Neural cell (in vitro differentiated cells): ENCODE results near the gene POLR1B. TPM values are rescaled to one million over a fixed set of nuclear protein-coding genes. Genes with fewer than 3 reads are reported as not detected.

Source experiments
- H2AFZ ChIP-seq: fragments of 200-600, 300-800 bp; sonication (generic), shearing (Covaris generic); 2 replicates; pipeline ENCODE4 v1.6.0; 2014; ENCODE audit warnings: low read depth, mild to moderate bottlenecking, antibody characterized with exemption, low read length, moderate library complexity
- H3F3A ChIP-seq: fragments of 200-600 bp; shearing (Covaris generic); 2 replicates; pipeline ENCODE4 v1.6.1; 2016; ENCODE audit warnings: mild to moderate bottlenecking, moderate library complexity, mixed read lengths, antibody characterized with exemption, low read length; ENCODE audit not compliant: insufficient read depth, poor library complexity, severe bottlenecking
- H3K27ac ChIP-seq: fragments of 200-600, 300-800 bp; sonication (generic), shearing (Covaris generic); 2 replicates; pipeline ENCODE4 v1.5.1; 2014; ENCODE audit warnings: mild to moderate bottlenecking, low read length, moderate library complexity
- H3K27me3 ChIP-seq: fragments of 300-800, 200-600 bp; sonication (generic), shearing (Covaris generic); 2 replicates; pipeline ENCODE4 v1.6.0; 2014; ENCODE audit warnings: mild to moderate bottlenecking, low read depth, low read length, moderate library complexity; ENCODE audit not compliant: insufficient read depth
- H3K36me3 ChIP-seq: fragments of 300-800, 200-600 bp; sonication (generic), shearing (Covaris generic); 2 replicates; pipeline ENCODE4 v1.5.1; 2014; ENCODE audit warnings: mild to moderate bottlenecking, antibody characterized with exemption, low read length, moderate library complexity; ENCODE audit not compliant: insufficient read depth
- H3K4me2 ChIP-seq: fragments of 300-800, 200-600 bp; sonication (generic), shearing (Covaris generic); 2 replicates; pipeline ENCODE4 v1.6.0; 2014; ENCODE audit warnings: mild to moderate bottlenecking, low read length
- H3K4me3 ChIP-seq: fragments of 300-800, 200-600 bp; sonication (generic), shearing (Covaris generic); 2 replicates; pipeline ENCODE4 v1.5.1; 2014; ENCODE audit warnings: mild to moderate bottlenecking, low read length, moderate library complexity
- H3K79me2 ChIP-seq: fragments of 200-600 bp; shearing (Covaris generic); replicated peaks from 2 replicates; pipeline ENCODE4 v1.6.0; 2014; ENCODE audit warnings: mild to moderate bottlenecking, low read length, moderate library complexity; ENCODE audit not compliant: insufficient read depth
- H3K9ac ChIP-seq: fragments of 300-800, 200-600 bp; sonication (generic), shearing (Covaris generic); 2 replicates; pipeline ENCODE4 v1.6.1; 2016; ENCODE audit warnings: mild to moderate bottlenecking, low read length, mixed read lengths
- H3K9me2 ChIP-seq: fragments of 200-600 bp; shearing (Covaris generic); 2 replicates; pipeline ENCODE4 v1.6.1; 2016; ENCODE audit warnings: mild to moderate bottlenecking, low read length, mixed read lengths; ENCODE audit not compliant: insufficient read depth
- H3K9me3 ChIP-seq: fragments of 200-600, 300-800 bp; sonication (generic), shearing (Covaris generic); 2 replicates; pipeline ENCODE4 v1.6.1; 2016; ENCODE audit warnings: mild to moderate bottlenecking, mixed run types, low read length, moderate library complexity, mixed read lengths
- H4K20me1 ChIP-seq: fragments of 200-600 bp; shearing (Covaris generic); 2 replicates; pipeline ENCODE4 v1.6.1; 2016; ENCODE audit warnings: mild to moderate bottlenecking, mixed run types; ENCODE audit not compliant: insufficient read depth
- EP300 ChIP-seq: fragments of 450-650 bp; conservative IDR thresholded peaks from 2 replicates; pipeline ENCODE4 v1.6.1; 2014; ENCODE audit warnings: antibody characterized with exemption, mild to moderate bottlenecking, moderate library complexity; ENCODE audit not compliant: poor library complexity, severe bottlenecking
- EZH2 ChIP-seq: fragments of 200-600, 300-800 bp; shearing (Covaris generic), sonication (generic); IDR thresholded peaks from 2 replicates; pipeline ENCODE4 v1.6.1; 2014; ENCODE audit warnings: antibody characterized with exemption, low read length, borderline replicate concordance, mild to moderate bottlenecking; ENCODE audit not compliant: insufficient read depth, poor library complexity, severe bottlenecking
- MXI1 ChIP-seq: fragments of 450-650 bp; conservative IDR thresholded peaks from 2 replicates; pipeline ENCODE4 v1.6.1; 2014; ENCODE audit warnings: antibody characterized with exemption, mild to moderate bottlenecking; ENCODE audit not compliant: poor library complexity, severe bottlenecking
- POLR2AphosphoS5 ChIP-seq: IDR thresholded peaks from 2 replicates; pipeline ENCODE4 v1.6.1; 2012
- RAD21 ChIP-seq: fragments of 450-650 bp; conservative IDR thresholded peaks from 2 replicates; pipeline ENCODE4 v1.6.1; 2014; ENCODE audit warnings: antibody characterized with exemption, mild to moderate bottlenecking, moderate library complexity
- SMC3 ChIP-seq: fragments of 450-650 bp; conservative IDR thresholded peaks from 2 replicates; pipeline ENCODE4 v1.6.1; 2014; ENCODE audit warnings: antibody characterized with exemption, mild to moderate bottlenecking, moderate library complexity; ENCODE audit not compliant: poor library complexity
- TAF1 ChIP-seq: IDR thresholded peaks from 2 replicates; pipeline ENCODE4 v1.6.1; 2012; ENCODE audit warnings: low read depth
- polyA plus RNA-seq: library from polyadenylated mRNA; depleted of rRNA; stranded (reverse); fragments of >200 nt; gene quantifications from 2 replicates; pipeline ENCODE4 v1.2.3, GENCODE V29; 2014
- TF ChIP-seq, protein P1 (sequence below): IDR thresholded peaks from 2 replicates; pipeline ENCODE4 v1.6.1; 2012; ENCODE audit warnings: borderline replicate concordance
- TF ChIP-seq, protein P2 (sequence below): fragments of 450-650 bp; IDR thresholded peaks from 2 replicates; pipeline ENCODE4 v1.5.1; 2014; ENCODE audit warnings: antibody characterized with exemption, mild to moderate bottlenecking, moderate library complexity; ENCODE audit not compliant: poor library complexity, severe bottlenecking

The POLR1B gene
- polyA plus RNA-seq, 1 donor from 2014 or later, result 9.8 TPM

DNA sequence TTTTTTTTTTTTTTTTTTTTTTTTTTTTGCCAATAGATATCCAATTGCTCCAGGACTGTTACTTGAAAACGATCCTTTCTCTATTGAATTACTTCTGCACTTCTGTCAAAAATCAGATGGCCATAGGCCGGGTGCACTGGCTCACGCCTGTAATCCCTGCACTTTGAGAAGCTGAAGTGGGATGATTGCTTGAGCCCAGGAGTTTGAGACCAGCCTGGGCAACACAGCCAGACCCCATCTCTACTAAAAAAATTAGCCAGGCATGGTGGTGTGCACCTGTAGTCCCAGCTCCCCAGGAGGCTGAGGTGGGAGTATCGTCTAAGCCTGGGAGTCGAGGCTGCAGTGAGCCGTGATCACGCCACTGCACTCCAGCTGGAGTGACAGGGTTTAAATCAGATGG lies 37.8 kb downstream of the POLR1B start:
- no peaks in the 10 kb centered on the region for H3K9me3 ChIP-seq
- no peaks in the 10 kb centered on the region for H3K27me3 ChIP-seq
- no peak overlapping the region for H3K4me3 ChIP-seq
- H3F3A ChIP-seq, result no peaks in the 10 kb centered on the region
- H3K9me2 ChIP-seq, result no peaks in the 10 kb centered on the region
- no peak overlapping the region for H2AFZ ChIP-seq
- H4K20me1 ChIP-seq, result no peaks in the 10 kb centered on the region
- no peak overlapping the region for H3K27ac ChIP-seq
- H3K4me2 ChIP-seq, result no peak overlapping the region
- no peak for TF ChIP-seq RAD21
- no peak for TF ChIP-seq EP300
- TF ChIP-seq, protein P1, sequence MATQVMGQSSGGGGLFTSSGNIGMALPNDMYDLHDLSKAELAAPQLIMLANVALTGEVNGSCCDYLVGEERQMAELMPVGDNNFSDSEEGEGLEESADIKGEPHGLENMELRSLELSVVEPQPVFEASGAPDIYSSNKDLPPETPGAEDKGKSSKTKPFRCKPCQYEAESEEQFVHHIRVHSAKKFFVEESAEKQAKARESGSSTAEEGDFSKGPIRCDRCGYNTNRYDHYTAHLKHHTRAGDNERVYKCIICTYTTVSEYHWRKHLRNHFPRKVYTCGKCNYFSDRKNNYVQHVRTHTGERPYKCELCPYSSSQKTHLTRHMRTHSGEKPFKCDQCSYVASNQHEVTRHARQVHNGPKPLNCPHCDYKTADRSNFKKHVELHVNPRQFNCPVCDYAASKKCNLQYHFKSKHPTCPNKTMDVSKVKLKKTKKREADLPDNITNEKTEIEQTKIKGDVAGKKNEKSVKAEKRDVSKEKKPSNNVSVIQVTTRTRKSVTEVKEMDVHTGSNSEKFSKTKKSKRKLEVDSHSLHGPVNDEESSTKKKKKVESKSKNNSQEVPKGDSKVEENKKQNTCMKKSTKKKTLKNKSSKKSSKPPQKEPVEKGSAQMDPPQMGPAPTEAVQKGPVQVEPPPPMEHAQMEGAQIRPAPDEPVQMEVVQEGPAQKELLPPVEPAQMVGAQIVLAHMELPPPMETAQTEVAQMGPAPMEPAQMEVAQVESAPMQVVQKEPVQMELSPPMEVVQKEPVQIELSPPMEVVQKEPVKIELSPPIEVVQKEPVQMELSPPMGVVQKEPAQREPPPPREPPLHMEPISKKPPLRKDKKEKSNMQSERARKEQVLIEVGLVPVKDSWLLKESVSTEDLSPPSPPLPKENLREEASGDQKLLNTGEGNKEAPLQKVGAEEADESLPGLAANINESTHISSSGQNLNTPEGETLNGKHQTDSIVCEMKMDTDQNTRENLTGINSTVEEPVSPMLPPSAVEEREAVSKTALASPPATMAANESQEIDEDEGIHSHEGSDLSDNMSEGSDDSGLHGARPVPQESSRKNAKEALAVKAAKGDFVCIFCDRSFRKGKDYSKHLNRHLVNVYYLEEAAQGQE, result no peak
- TF ChIP-seq POLR2AphosphoS5, result no peak
- TF ChIP-seq, protein P2, sequence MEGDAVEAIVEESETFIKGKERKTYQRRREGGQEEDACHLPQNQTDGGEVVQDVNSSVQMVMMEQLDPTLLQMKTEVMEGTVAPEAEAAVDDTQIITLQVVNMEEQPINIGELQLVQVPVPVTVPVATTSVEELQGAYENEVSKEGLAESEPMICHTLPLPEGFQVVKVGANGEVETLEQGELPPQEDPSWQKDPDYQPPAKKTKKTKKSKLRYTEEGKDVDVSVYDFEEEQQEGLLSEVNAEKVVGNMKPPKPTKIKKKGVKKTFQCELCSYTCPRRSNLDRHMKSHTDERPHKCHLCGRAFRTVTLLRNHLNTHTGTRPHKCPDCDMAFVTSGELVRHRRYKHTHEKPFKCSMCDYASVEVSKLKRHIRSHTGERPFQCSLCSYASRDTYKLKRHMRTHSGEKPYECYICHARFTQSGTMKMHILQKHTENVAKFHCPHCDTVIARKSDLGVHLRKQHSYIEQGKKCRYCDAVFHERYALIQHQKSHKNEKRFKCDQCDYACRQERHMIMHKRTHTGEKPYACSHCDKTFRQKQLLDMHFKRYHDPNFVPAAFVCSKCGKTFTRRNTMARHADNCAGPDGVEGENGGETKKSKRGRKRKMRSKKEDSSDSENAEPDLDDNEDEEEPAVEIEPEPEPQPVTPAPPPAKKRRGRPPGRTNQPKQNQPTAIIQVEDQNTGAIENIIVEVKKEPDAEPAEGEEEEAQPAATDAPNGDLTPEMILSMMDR, result no peak
- TF ChIP-seq EZH2, result no peak
- no peak for TF ChIP-seq TAF1
- H3K79me2 ChIP-seq, result peaks cover 3% of the 10 kb centered on the region
- no peaks in the 10 kb centered on the region for H3K36me3 ChIP-seq
- H3K9ac ChIP-seq, result no peak overlapping the region

DNA sequence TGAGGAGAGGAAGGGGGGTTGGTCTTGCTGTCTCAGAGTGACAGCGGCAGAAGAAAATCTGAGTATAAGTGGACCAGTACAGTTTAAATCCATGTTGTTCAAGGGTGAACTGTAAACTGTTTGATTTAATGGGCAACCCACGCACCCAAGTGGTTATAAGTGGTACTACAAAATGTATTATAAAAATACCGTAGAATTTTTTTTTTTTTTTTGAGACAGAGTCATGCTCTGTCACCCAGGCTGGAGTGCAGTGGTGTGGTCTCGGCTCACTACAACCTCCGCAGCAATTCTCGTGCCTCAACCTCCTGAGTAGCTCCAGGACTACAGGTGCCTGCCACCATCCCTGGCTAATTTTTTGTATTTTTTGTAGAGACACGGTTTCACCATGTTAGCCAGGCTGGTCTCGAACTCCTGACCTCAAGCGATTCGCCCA lies 40.1 kb downstream of the POLR1B start:
- Histone ChIP-seq H3K9me2 (no peaks in the 10 kb centered on the region), H3K36me3 (no peaks in the 10 kb centered on the region), H3K4me2 (no peak overlapping the region), H3K4me3 (no peak overlapping the region), H3K27ac (no peak overlapping the region), H3K9me3 (no peaks in the 10 kb centered on the region), H3K9ac (no peak overlapping the region), H3K79me2 (peaks cover 3% of the 10 kb centered on the region), H3K27me3 (no peaks in the 10 kb centered on the region), H3F3A (no peaks in the 10 kb centered on the region), H4K20me1 (no peaks in the 10 kb centered on the region), H2AFZ (no peak overlapping the region)
- TF ChIP-seq MXI1 (no peak), SMC3 (peak; percentile 73), EP300 (no peak), POLR2AphosphoS5 (no peak), TAF1 (no peak), EZH2 (no peak), RAD21 (peak; percentile 73)
- TF ChIP-seq, protein P1, result no peak
- TF ChIP-seq, protein P2, result peak; percentile 77
